ENCODE data around the gene ZNF580.

Gene ZNF580

GRCh38 chr19:55679343-55680257, 38.8 kb downstream of the ZNF580 start:
- no peak for DNase-seq

GRCh38 chr19:55680339-55681130, 39.7 kb downstream of the ZNF580 start:
- DNase-seq = no peak

- no peak for DNase-seq
Observed at GRCh38 chr19:55681131-55682092, 40.6 kb downstream of the ZNF580 start.

GRCh38 chr19:55683449-55684261, 42.9 kb downstream of the ZNF580 start:
- DNase-seq = peak; percentile 65

- DNase-seq = no peak
Observed at GRCh38 chr19:55684946-55685681, 44.3 kb downstream of the ZNF580 start.

- DNase-seq = no peak
Observed at GRCh38 chr19:55685776-55686175, 45.0 kb downstream of the ZNF580 start.

- no peak for DNase-seq
Observed at GRCh38 chr19:55686311-55687050, 45.7 kb downstream of the ZNF580 start.

- no peak for DNase-seq
Observed at GRCh38 chr19:55687281-55688201, 46.7 kb downstream of the ZNF580 start.

- DNase-seq = peak; percentile 46
Observed at GRCh38 chr19:55688422-55689218, 47.8 kb downstream of the ZNF580 start.

GRCh38 chr19:55689411-55690108, 48.8 kb downstream of the ZNF580 start:
- DNase-seq = no peak

- DNase-seq = no peak
Observed at GRCh38 chr19:55690109-55690768, 49.4 kb downstream of the ZNF580 start.

GRCh38 chr19:55690769-55691545, 50.2 kb downstream of the ZNF580 start:
- no peak for DNase-seq

GRCh38 chr19:55691561-55692481, 51.0 kb downstream of the ZNF580 start:
- DNase-seq = no peak

- no peak for DNase-seq
Observed at GRCh38 chr19:55692681-55693081, 51.9 kb downstream of the ZNF580 start.
